NB4 (cell line): ENCODE results near the gene DCHS2.

ENCODE experiments used
- CTCF ChIP-seq: IDR thresholded peaks from one replicate; pipeline ENCODE4 v1.5.1; 2012; ENCODE audit warnings: low read depth, low read length
- MAX ChIP-seq: IDR thresholded peaks from 2 replicates; pipeline ENCODE4 v1.6.1; 2011; ENCODE audit warnings: low read depth, low read length
- MYC ChIP-seq: IDR thresholded peaks from 2 replicates; pipeline ENCODE4 v1.6.1; 2011; ENCODE audit warnings: low read depth, low read length
- POLR2A ChIP-seq: IDR thresholded peaks from 2 replicates; pipeline ENCODE4 v1.6.1; 2011; ENCODE audit warnings: mild to moderate bottlenecking; ENCODE audit not compliant: insufficient read length; ENCODE audit errors: extremely low read depth

- TF ChIP-seq CTCF (no peak), POLR2A (no peak), MAX (no peak), MYC (no peak)
Measured at GRCh38 chr4:154491341-154492271, at the start of gene DCHS2.
